Loucy (cell line): ENCODE data around the gene LCMT1.

Experiments used
- CTCF ChIP-seq: fragments of 200-600 bp; sonication (generic); conservative IDR thresholded peaks from 2 replicates; pipeline ENCODE4 v1.5.1; 2014; ENCODE audit warnings: mild to moderate bottlenecking, antibody characterized with exemption, low read length
- EZH2phosphoT487 ChIP-seq: fragments of 200-600 bp; IDR thresholded peaks from 2 replicates; pipeline ENCODE4 v1.6.1; 2018; ENCODE audit warnings: antibody characterized with exemption, mild to moderate bottlenecking, moderate library complexity, borderline replicate concordance

GRCh38 chr16:25140459-25140858 is 28.9 kb downstream of the LCMT1 start:
- TF ChIP-seq CTCF (no peak), EZH2phosphoT487 (no peak)
